GM23338 (cell line): Measurements from ENCODE around the gene CHRM4.

Experiments used
- CREB1 ChIP-seq: fragments of 250-450 bp; sonication (Bioruptor Pico); IDR thresholded peaks from 2 replicates; pipeline ENCODE4 v1.5.0; 2020; ENCODE audit warnings: low read depth, mild to moderate bottlenecking, moderate library complexity
- EZH2 ChIP-seq: fragments of 200-600 bp; sonication (generic); IDR thresholded peaks from one replicate; pipeline ENCODE4 v1.8.0; 2017; ENCODE audit warnings: antibody characterized with exemption, mild to moderate bottlenecking, low read depth; ENCODE audit not compliant: unreplicated experiment
- EZH2phosphoT487 ChIP-seq: fragments of 200-600 bp; sonication (generic); IDR thresholded peaks from one replicate; pipeline ENCODE4 v1.8.1; 2018; ENCODE audit warnings: antibody characterized with exemption; ENCODE audit not compliant: unreplicated experiment
- JUNB ChIP-seq: IDR thresholded peaks from one replicate; pipeline ENCODE4 v1.6.1; 2016; ENCODE audit warnings: antibody characterized with exemption; ENCODE audit not compliant: unreplicated experiment
- POLR2AphosphoS5 ChIP-seq: IDR thresholded peaks from 2 replicates; pipeline ENCODE4 v1.6.1; 2016; ENCODE audit warnings: antibody characterized with exemption, low read depth
- STAT1 ChIP-seq: IDR thresholded peaks from one replicate; pipeline ENCODE4 v1.6.1; 2016; ENCODE audit warnings: antibody characterized with exemption; ENCODE audit not compliant: unreplicated experiment
- TF ChIP-seq, protein P1 (sequence below), 2 experiments: fragments of 200-600 bp in 1 of 2; sonication (generic) in 1 of 2; conservative IDR thresholded peaks; 2 replicates each; pipeline versions ENCODE4 v1.5.1 to v1.6.1; 2016 to 2017; ENCODE audit warnings: antibody characterized with exemption in 2 of 2, low read depth in 2 of 2, mild to moderate bottlenecking in 2 of 2, moderate library complexity in 1 of 2
- TF ChIP-seq, protein P2 (sequence below): fragments of 250-450 bp; sonication (Bioruptor Pico); IDR thresholded peaks from 2 replicates; pipeline ENCODE4 v1.5.0; 2020; ENCODE audit warnings: mild to moderate bottlenecking, moderate library complexity
- TF ChIP-seq, protein P3 (sequence below): IDR thresholded peaks from one replicate; pipeline ENCODE4 v1.6.1; 2018; ENCODE audit warnings: antibody characterized with exemption; ENCODE audit not compliant: unreplicated experiment

DNA sequence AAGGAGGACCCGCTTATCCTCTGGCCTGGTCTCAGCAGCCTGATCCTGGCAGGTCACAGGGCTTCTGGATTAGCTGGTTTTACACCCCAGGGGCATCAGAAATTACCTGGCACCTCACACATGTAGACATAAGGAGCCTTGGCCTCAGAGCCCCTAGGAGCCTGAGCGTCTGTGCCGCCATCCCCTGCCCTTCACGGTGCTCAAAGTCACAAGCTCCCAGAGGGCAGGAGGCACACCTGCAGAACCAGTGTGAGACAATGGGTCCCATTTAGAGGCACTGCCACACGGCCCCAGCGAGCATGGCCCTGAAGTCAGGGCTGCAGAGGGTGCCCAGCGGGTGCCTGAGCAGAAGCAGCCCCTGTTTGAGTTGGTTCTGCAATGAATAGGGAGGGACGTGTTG is 40.4 kb downstream of the CHRM4 start:
- no peak for TF ChIP-seq EZH2
- TF ChIP-seq EZH2phosphoT487: no peak
- TF ChIP-seq, protein P1, sequence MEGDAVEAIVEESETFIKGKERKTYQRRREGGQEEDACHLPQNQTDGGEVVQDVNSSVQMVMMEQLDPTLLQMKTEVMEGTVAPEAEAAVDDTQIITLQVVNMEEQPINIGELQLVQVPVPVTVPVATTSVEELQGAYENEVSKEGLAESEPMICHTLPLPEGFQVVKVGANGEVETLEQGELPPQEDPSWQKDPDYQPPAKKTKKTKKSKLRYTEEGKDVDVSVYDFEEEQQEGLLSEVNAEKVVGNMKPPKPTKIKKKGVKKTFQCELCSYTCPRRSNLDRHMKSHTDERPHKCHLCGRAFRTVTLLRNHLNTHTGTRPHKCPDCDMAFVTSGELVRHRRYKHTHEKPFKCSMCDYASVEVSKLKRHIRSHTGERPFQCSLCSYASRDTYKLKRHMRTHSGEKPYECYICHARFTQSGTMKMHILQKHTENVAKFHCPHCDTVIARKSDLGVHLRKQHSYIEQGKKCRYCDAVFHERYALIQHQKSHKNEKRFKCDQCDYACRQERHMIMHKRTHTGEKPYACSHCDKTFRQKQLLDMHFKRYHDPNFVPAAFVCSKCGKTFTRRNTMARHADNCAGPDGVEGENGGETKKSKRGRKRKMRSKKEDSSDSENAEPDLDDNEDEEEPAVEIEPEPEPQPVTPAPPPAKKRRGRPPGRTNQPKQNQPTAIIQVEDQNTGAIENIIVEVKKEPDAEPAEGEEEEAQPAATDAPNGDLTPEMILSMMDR (conservative IDR thresholded peaks at IDR 0.05; ENCODE audit: low read depth in 2 of 2): no peak
- no peak for TF ChIP-seq POLR2AphosphoS5
- TF ChIP-seq, protein P2, sequence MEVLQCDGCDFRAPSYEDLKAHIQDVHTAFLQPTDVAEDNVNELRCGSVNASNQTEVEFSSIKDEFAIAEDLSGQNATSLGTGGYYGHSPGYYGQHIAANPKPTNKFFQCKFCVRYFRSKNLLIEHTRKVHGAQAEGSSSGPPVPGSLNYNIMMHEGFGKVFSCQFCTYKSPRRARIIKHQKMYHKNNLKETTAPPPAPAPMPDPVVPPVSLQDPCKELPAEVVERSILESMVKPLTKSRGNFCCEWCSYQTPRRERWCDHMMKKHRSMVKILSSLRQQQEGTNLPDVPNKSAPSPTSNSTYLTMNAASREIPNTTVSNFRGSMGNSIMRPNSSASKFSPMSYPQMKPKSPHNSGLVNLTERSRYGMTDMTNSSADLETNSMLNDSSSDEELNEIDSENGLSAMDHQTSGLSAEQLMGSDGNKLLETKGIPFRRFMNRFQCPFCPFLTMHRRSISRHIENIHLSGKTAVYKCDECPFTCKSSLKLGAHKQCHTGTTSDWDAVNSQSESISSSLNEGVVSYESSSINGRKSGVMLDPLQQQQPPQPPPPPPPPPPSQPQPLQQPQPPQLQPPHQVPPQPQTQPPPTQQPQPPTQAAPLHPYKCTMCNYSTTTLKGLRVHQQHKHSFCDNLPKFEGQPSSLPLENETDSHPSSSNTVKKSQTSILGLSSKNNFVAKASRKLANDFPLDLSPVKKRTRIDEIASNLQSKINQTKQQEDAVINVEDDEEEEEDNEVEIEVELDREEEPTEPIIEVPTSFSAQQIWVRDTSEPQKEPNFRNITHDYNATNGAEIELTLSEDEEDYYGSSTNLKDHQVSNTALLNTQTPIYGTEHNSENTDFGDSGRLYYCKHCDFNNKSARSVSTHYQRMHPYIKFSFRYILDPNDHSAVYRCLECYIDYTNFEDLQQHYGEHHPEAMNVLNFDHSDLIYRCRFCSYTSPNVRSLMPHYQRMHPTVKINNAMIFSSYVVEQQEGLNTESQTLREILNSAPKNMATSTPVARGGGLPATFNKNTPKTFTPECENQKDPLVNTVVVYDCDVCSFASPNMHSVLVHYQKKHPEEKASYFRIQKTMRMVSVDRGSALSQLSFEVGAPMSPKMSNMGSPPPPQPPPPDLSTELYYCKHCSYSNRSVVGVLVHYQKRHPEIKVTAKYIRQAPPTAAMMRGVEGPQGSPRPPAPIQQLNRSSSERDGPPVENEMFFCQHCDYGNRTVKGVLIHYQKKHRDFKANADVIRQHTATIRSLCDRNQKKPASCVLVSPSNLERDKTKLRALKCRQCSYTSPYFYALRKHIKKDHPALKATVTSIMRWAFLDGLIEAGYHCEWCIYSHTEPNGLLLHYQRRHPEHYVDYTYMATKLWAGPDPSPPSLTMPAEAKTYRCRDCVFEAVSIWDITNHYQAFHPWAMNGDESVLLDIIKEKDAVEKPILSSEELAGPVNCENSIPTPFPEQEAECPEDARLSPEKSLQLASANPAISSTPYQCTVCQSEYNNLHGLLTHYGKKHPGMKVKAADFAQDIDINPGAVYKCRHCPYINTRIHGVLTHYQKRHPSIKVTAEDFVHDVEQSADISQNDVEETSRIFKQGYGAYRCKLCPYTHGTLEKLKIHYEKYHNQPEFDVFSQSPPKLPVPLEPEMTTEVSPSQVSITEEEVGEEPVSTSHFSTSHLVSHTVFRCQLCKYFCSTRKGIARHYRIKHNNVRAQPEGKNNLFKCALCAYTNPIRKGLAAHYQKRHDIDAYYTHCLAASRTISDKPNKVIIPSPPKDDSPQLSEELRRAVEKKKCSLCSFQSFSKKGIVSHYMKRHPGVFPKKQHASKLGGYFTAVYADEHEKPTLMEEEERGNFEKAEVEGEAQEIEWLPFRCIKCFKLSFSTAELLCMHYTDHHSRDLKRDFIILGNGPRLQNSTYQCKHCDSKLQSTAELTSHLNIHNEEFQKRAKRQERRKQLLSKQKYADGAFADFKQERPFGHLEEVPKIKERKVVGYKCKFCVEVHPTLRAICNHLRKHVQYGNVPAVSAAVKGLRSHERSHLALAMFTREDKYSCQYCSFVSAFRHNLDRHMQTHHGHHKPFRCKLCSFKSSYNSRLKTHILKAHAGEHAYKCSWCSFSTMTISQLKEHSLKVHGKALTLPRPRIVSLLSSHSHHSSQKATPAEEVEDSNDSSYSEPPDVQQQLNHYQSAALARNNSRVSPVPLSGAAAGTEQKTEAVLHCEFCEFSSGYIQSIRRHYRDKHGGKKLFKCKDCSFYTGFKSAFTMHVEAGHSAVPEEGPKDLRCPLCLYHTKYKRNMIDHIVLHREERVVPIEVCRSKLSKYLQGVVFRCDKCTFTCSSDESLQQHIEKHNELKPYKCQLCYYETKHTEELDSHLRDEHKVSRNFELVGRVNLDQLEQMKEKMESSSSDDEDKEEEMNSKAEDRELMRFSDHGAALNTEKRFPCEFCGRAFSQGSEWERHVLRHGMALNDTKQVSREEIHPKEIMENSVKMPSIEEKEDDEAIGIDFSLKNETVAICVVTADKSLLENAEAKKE (CRISPR knock-in tag): no peak
- no peak for TF ChIP-seq JUNB
- TF ChIP-seq, protein P3, sequence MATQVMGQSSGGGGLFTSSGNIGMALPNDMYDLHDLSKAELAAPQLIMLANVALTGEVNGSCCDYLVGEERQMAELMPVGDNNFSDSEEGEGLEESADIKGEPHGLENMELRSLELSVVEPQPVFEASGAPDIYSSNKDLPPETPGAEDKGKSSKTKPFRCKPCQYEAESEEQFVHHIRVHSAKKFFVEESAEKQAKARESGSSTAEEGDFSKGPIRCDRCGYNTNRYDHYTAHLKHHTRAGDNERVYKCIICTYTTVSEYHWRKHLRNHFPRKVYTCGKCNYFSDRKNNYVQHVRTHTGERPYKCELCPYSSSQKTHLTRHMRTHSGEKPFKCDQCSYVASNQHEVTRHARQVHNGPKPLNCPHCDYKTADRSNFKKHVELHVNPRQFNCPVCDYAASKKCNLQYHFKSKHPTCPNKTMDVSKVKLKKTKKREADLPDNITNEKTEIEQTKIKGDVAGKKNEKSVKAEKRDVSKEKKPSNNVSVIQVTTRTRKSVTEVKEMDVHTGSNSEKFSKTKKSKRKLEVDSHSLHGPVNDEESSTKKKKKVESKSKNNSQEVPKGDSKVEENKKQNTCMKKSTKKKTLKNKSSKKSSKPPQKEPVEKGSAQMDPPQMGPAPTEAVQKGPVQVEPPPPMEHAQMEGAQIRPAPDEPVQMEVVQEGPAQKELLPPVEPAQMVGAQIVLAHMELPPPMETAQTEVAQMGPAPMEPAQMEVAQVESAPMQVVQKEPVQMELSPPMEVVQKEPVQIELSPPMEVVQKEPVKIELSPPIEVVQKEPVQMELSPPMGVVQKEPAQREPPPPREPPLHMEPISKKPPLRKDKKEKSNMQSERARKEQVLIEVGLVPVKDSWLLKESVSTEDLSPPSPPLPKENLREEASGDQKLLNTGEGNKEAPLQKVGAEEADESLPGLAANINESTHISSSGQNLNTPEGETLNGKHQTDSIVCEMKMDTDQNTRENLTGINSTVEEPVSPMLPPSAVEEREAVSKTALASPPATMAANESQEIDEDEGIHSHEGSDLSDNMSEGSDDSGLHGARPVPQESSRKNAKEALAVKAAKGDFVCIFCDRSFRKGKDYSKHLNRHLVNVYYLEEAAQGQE: no peak
- TF ChIP-seq STAT1: no peak
- no peak for TF ChIP-seq CREB1 (CRISPR knock-in tag)
